Liver (tissue), 9 donors: Measurements from ENCODE around the gene GALNT17. TPM values are rescaled to one million over a fixed set of nuclear protein-coding genes. Genes with fewer than 3 reads are reported as not detected.

ENCODE experiments used
- DNase-seq: peaks from one replicate; pipeline ENCODE4 v3.0.0-alpha.2; 2017; ENCODE audit warnings: low spot score
- H3K27ac ChIP-seq, 2 donors: one replicate each; pipeline ENCODE4 v1.7.0; 2013; ENCODE audit warnings: inconsistent platforms in 2 of 2, low read length in 2 of 2, control low read depth in 1 of 2, low read depth in 1 of 2, mild to moderate bottlenecking in 1 of 2
- H3K27me3 ChIP-seq, 4 donors: one replicate each; pipeline versions ENCODE4 v1.6.1 to v1.7.0; 2013; ENCODE audit warnings: low read length in 3 of 4, inconsistent platforms in 1 of 4, mild to moderate bottlenecking in 1 of 4, moderate library complexity in 1 of 4; ENCODE audit not compliant: control insufficient read depth in 4 of 4, insufficient read depth in 4 of 4
- H3K36me3 ChIP-seq, 4 donors: one replicate each; pipeline versions ENCODE4 v1.6.1 to v1.7.0; 2013; ENCODE audit warnings: low read length in 3 of 4, mild to moderate bottlenecking in 3 of 4, low read depth in 1 of 4, moderate library complexity in 1 of 4; ENCODE audit not compliant: control insufficient read depth in 4 of 4, insufficient read depth in 3 of 4
- H3K4me1 ChIP-seq, 4 donors: one replicate each; pipeline versions ENCODE4 v1.6.1 to v1.7.0; 2013; ENCODE audit warnings: low read length in 3 of 4, mild to moderate bottlenecking in 3 of 4, moderate library complexity in 1 of 4; ENCODE audit not compliant: control insufficient read depth in 4 of 4, insufficient read depth in 4 of 4
- H3K4me3 ChIP-seq, 3 donors: one replicate each; pipeline versions ENCODE4 v1.6.1 to v1.7.0; 2013; ENCODE audit warnings: low read length in 3 of 3, control low read depth in 1 of 3, low read depth in 1 of 3, mild to moderate bottlenecking in 1 of 3
- H3K9ac ChIP-seq, 2 donors: one replicate each; pipeline ENCODE4 v1.7.0; 2013; ENCODE audit warnings: low read length in 2 of 2, mild to moderate bottlenecking in 2 of 2, moderate library complexity in 2 of 2, control low read depth in 1 of 2, low read depth in 1 of 2
- H3K9me3 ChIP-seq, 4 donors: one replicate each; pipeline versions ENCODE4 v1.6.1 to v1.7.0; 2013; ENCODE audit warnings: low read length in 3 of 4; ENCODE audit not compliant: control insufficient read depth in 4 of 4
- FOXA1 ChIP-seq: IDR thresholded peaks from 2 replicates; pipeline ENCODE4 v1.6.1; 2016; ENCODE audit warnings: antibody characterized with exemption
- FOXA2 ChIP-seq: IDR thresholded peaks from 2 replicates; pipeline ENCODE4 v1.6.1; 2016; ENCODE audit warnings: antibody characterized with exemption
- GABPA ChIP-seq, 2 donors: IDR thresholded peaks in 1 of 2; conservative IDR thresholded peaks in 1 of 2; 2 replicates each; pipeline ENCODE4 v1.6.1; 2016; ENCODE audit warnings: antibody characterized with exemption in 2 of 2, mild to moderate bottlenecking in 1 of 2, moderate library complexity in 1 of 2
- HNF4A ChIP-seq, 2 donors: conservative IDR thresholded peaks; 2 replicates each; pipeline ENCODE4 v1.6.1; 2016; ENCODE audit warnings: antibody characterized with exemption in 2 of 2, mild to moderate bottlenecking in 2 of 2
- NR2F2 ChIP-seq: IDR thresholded peaks from 2 replicates; pipeline ENCODE4 v1.6.1; 2016; ENCODE audit warnings: antibody characterized with exemption
- RXRA ChIP-seq, 2 donors: IDR thresholded peaks; 2 replicates each; pipeline ENCODE4 v1.6.1; 2017 to 2018; ENCODE audit warnings: antibody characterized with exemption in 2 of 2, mild to moderate bottlenecking in 1 of 2
- SP1 ChIP-seq: IDR thresholded peaks from 2 replicates; pipeline ENCODE4 v1.6.1; 2018; ENCODE audit warnings: antibody characterized with exemption, mild to moderate bottlenecking
- TAF1 ChIP-seq: conservative IDR thresholded peaks from 2 replicates; pipeline ENCODE4 v1.6.1; 2016; ENCODE audit warnings: antibody characterized with exemption, mild to moderate bottlenecking
- YY1 ChIP-seq: IDR thresholded peaks from 2 replicates; pipeline ENCODE4 v1.6.1; 2016; ENCODE audit warnings: antibody characterized with exemption, mild to moderate bottlenecking
- WGBS: extraction: QIAGEN DNeasy Blood & Tissue Kit; methylation state at CpG from one replicate; pipeline ENCODE4 v1.1.7; 2013; 5-methylcytosine and 5-hydroxymethylcytosine counted together
- polyA plus RNA-seq, 2 donors: library from polyadenylated mRNA; stranded (reverse) in 1 of 2; unstranded in 1 of 2; fragments of 200-250 nt in 1 of 2; fragments of >200 nt in 1 of 2; fragmentation: Nextera tagmentation in 1 of 2; extraction: Ambion mirVana in 1 of 2; gene quantifications; one replicate each; pipeline versions ENCODE4 v1.2.1 to v1.2.3, GENCODE V29; 2013 to 2015
- total RNA-seq, 2 donors: library from RNA; depleted of rRNA; stranded (reverse); fragments of >200 nt; gene quantifications; one replicate each; pipeline ENCODE4 v1.2.3, GENCODE V29; 2014
- TF ChIP-seq, protein P1 (sequence below): IDR thresholded peaks from 2 replicates; pipeline ENCODE4 v1.6.1; 2016; ENCODE audit warnings: antibody characterized with exemption
- TF ChIP-seq, protein P2 (sequence below): fragments of 150-350 bp; IDR thresholded peaks from 2 replicates; pipeline ENCODE4 v1.5.1; 2017; ENCODE audit warnings: improper control_type of control experiment, low read depth, low read length; ENCODE audit not compliant: missing input control
- TF ChIP-seq, protein P3 (sequence below): IDR thresholded peaks from 2 replicates; pipeline ENCODE4 v1.6.1; 2016; ENCODE audit warnings: antibody characterized with exemption, mild to moderate bottlenecking
- TF ChIP-seq, protein P4 (sequence below): IDR thresholded peaks from 2 replicates; pipeline ENCODE4 v1.6.1; 2016; ENCODE audit warnings: antibody characterized with exemption
- donor health status: healthy.
- donor health status: healthy.
- donor health status: healthy.
- donor health status: healthy.
- donor health status: healthy.

GALNT17 gene
- total and polyA plus RNA-seq, 4 donors: 0.10 to 0.42 (median 0.37) TPM; not detected in 1

DNA sequence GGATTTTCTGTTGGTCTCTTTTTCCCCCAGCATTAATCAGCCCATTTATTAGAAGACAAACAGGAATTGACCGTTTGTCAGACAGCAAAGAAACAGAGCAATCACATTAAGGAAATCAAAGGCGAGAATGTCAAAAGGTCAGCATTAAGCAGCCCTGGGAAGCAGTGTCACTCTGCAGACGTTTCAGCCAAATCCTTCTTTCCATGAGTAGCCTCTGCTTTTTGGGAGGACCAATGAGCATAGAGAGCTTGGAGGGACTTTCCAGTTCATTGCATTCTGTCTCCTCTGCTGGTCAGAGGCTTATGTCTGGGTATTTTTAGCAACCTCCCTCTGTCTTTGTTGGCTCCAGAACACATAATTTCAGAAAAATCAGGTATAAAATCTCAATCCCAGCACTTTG, 481.4 kb downstream of the GALNT17 start:
- Histone ChIP-seq H3K9me3 (no peaks in the 10 kb centered on the region), H3K27ac (peak overlapping the region in 1 of 2 donors; percentile 37), H3K27me3 (peaks cover 0 to 4% (median 0%) of the 10 kb centered on the region in 4 donors), H3K9ac (no peak overlapping the region), H3K36me3 (no peaks in the 10 kb centered on the region), H3K4me3 (no peak overlapping the region), H3K4me1 (no peaks in the 10 kb centered on the region)
- DNase-seq: no peak
- TF ChIP-seq, protein P1, sequence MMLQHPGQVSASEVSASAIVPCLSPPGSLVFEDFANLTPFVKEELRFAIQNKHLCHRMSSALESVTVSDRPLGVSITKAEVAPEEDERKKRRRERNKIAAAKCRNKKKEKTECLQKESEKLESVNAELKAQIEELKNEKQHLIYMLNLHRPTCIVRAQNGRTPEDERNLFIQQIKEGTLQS: no peak
- TF ChIP-seq NR2F2: peak; percentile 87
- WGBS: 18% methylated on average over 3 of the region's 3 CpGs

DNA sequence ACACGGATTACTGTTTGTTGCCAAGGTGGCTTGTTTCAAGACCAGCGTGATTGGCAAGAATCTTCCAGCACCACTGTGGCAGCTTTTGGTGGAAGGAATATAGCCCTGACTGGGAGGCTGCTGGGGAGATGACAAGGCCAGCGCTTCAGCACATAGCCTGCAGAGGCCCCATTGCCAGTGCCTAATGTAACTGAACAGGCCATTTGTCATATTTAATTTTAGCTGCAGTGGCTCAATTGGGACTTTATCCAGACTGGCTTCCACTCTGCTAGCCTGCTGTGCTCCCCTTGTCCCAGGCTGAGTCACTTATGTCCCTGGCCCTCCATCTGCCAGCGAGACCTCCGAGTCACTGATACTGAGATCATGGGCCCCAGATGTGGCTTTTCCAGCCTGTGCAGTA, 483.1 kb downstream of the GALNT17 start:
- Histone ChIP-seq H3K27me3 (peaks cover 0 to 4% (median 0%) of the 10 kb centered on the region in 4 donors), H3K36me3 (no peaks in the 10 kb centered on the region), H3K4me1 (no peaks in the 10 kb centered on the region), H3K9ac (no peak overlapping the region), H3K9me3 (no peaks in the 10 kb centered on the region), H3K4me3 (no peak overlapping the region), H3K27ac (no peak overlapping the region)
- TF ChIP-seq, protein P2, sequence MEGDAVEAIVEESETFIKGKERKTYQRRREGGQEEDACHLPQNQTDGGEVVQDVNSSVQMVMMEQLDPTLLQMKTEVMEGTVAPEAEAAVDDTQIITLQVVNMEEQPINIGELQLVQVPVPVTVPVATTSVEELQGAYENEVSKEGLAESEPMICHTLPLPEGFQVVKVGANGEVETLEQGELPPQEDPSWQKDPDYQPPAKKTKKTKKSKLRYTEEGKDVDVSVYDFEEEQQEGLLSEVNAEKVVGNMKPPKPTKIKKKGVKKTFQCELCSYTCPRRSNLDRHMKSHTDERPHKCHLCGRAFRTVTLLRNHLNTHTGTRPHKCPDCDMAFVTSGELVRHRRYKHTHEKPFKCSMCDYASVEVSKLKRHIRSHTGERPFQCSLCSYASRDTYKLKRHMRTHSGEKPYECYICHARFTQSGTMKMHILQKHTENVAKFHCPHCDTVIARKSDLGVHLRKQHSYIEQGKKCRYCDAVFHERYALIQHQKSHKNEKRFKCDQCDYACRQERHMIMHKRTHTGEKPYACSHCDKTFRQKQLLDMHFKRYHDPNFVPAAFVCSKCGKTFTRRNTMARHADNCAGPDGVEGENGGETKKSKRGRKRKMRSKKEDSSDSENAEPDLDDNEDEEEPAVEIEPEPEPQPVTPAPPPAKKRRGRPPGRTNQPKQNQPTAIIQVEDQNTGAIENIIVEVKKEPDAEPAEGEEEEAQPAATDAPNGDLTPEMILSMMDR: no peak
- TF ChIP-seq YY1: no peak
- TF ChIP-seq, protein P3, sequence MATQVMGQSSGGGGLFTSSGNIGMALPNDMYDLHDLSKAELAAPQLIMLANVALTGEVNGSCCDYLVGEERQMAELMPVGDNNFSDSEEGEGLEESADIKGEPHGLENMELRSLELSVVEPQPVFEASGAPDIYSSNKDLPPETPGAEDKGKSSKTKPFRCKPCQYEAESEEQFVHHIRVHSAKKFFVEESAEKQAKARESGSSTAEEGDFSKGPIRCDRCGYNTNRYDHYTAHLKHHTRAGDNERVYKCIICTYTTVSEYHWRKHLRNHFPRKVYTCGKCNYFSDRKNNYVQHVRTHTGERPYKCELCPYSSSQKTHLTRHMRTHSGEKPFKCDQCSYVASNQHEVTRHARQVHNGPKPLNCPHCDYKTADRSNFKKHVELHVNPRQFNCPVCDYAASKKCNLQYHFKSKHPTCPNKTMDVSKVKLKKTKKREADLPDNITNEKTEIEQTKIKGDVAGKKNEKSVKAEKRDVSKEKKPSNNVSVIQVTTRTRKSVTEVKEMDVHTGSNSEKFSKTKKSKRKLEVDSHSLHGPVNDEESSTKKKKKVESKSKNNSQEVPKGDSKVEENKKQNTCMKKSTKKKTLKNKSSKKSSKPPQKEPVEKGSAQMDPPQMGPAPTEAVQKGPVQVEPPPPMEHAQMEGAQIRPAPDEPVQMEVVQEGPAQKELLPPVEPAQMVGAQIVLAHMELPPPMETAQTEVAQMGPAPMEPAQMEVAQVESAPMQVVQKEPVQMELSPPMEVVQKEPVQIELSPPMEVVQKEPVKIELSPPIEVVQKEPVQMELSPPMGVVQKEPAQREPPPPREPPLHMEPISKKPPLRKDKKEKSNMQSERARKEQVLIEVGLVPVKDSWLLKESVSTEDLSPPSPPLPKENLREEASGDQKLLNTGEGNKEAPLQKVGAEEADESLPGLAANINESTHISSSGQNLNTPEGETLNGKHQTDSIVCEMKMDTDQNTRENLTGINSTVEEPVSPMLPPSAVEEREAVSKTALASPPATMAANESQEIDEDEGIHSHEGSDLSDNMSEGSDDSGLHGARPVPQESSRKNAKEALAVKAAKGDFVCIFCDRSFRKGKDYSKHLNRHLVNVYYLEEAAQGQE: no peak
- no peak for TF ChIP-seq HNF4A (conservative IDR thresholded peaks at IDR 0.05)
- no peak for TF ChIP-seq GABPA (IDR thresholded peaks at IDR 0.05 in 1 of 2, conservative IDR thresholded peaks at IDR 0.05 in 1 of 2)
- TF ChIP-seq TAF1: no peak
- TF ChIP-seq, protein P1: no peak
- no peak for TF ChIP-seq FOXA1
- no peak for TF ChIP-seq RXRA (IDR thresholded peaks at IDR 0.05)
- TF ChIP-seq, protein P4, sequence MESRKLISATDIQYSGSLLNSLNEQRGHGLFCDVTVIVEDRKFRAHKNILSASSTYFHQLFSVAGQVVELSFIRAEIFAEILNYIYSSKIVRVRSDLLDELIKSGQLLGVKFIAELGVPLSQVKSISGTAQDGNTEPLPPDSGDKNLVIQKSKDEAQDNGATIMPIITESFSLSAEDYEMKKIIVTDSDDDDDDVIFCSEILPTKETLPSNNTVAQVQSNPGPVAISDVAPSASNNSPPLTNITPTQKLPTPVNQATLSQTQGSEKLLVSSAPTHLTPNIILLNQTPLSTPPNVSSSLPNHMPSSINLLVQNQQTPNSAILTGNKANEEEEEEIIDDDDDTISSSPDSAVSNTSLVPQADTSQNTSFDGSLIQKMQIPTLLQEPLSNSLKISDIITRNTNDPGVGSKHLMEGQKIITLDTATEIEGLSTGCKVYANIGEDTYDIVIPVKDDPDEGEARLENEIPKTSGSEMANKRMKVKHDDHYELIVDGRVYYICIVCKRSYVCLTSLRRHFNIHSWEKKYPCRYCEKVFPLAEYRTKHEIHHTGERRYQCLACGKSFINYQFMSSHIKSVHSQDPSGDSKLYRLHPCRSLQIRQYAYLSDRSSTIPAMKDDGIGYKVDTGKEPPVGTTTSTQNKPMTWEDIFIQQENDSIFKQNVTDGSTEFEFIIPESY: no peak
- no peak for TF ChIP-seq SP1
- no peak for TF ChIP-seq FOXA2
- WGBS: 66% methylated on average over 5 of the region's 5 CpGs
- no peak for DNase-seq
